HEK293T (cell line): Measurements from ENCODE around the gene SH3RF1.

Source experiments
- ARNT ChIP-seq: fragments of 450-650 bp; IDR thresholded peaks from 2 replicates; pipeline ENCODE4 v1.6.1; 2017; ENCODE audit warnings: mild to moderate bottlenecking
- BHLHE40 ChIP-seq: fragments of 450-650 bp; IDR thresholded peaks from 2 replicates; pipeline ENCODE4 v1.6.1; 2016; ENCODE audit warnings: mild to moderate bottlenecking, moderate library complexity, borderline replicate concordance
- CTBP1 ChIP-seq: fragments of 450-650 bp; IDR thresholded peaks from 2 replicates; pipeline ENCODE4 v1.6.1; 2016; ENCODE audit warnings: borderline replicate concordance
- ELF4 ChIP-seq: fragments of 450-650 bp; IDR thresholded peaks from 2 replicates; pipeline ENCODE4 v1.6.1; 2017; ENCODE audit warnings: antibody characterized with exemption
- FOXA1 ChIP-seq: fragments of 450-650 bp; IDR thresholded peaks from 2 replicates; pipeline ENCODE4 v1.6.1; 2016; ENCODE audit warnings: mild to moderate bottlenecking
- HDGF ChIP-seq: fragments of 450-650 bp; IDR thresholded peaks from 2 replicates; pipeline ENCODE4 v1.6.1; 2017; ENCODE audit warnings: antibody characterized with exemption, borderline replicate concordance
- LEF1 ChIP-seq: fragments of 450-650 bp; IDR thresholded peaks from 2 replicates; pipeline ENCODE4 v1.6.1; 2017; ENCODE audit warnings: mild to moderate bottlenecking, borderline replicate concordance
- SP1 ChIP-seq: fragments of 450-650 bp; IDR thresholded peaks from 2 replicates; pipeline ENCODE4 v1.6.1; 2017
- TARDBP ChIP-seq: fragments of 450-650 bp; IDR thresholded peaks from 2 replicates; pipeline ENCODE4 v1.6.1; 2016
- ZNF384 ChIP-seq: fragments of 450-650 bp; IDR thresholded peaks from 2 replicates; pipeline ENCODE4 v1.6.1; 2016

- TF ChIP-seq FOXA1: no peak
- no peak for TF ChIP-seq HDGF
- TF ChIP-seq LEF1: no peak
- TF ChIP-seq CTBP1: no peak
- TF ChIP-seq ARNT: no peak
- no peak for TF ChIP-seq TARDBP
- no peak for TF ChIP-seq BHLHE40
- TF ChIP-seq SP1: no peak
- no peak for TF ChIP-seq ZNF384
- TF ChIP-seq ELF4: no peak
Observed at GRCh38 chr4:169071747-169072146, 199.0 kb downstream of the SH3RF1 start.
